Colonic mucosa (tissue), 4 donors: Measurements from ENCODE around the gene KRTAP5-11. TPM values are rescaled to one million over a fixed set of nuclear protein-coding genes. Genes with fewer than 3 reads are reported as not detected.
"Not testable (repeated sequence)": the region's sequence is repeated elsewhere in the genome, so short reads cannot be mapped to it uniquely, and the experiment has no call there.

Source experiments
- DNase-seq: peaks from one replicate; pipeline ENCODE4 v3.0.0-alpha.2; 2020
- H3K27ac ChIP-seq: fragments of 200-600 bp; one replicate; pipeline ENCODE4 v1.8.0; 2021
- H3K27me3 ChIP-seq: fragments of 200-600 bp; one replicate; pipeline ENCODE4 v1.8.0; 2021
- H3K36me3 ChIP-seq: fragments of 200-600 bp; one replicate; pipeline ENCODE4 v1.8.0; 2021
- H3K4me1 ChIP-seq: fragments of 200-600 bp; one replicate; pipeline ENCODE4 v1.8.0; 2021; ENCODE audit warnings: mild to moderate bottlenecking
- H3K4me3 ChIP-seq: fragments of 200-600 bp; one replicate; pipeline ENCODE4 v1.8.0; 2021
- H3K9ac ChIP-seq, 2 donors: one replicate each; pipeline ENCODE4 v1.7.0; 2013; ENCODE audit warnings: control low read depth in 2 of 2, low read depth in 2 of 2, low read length in 2 of 2
- H3K9me3 ChIP-seq: fragments of 200-600 bp; one replicate; pipeline ENCODE4 v1.8.0; 2021
- intact Hi-C: fragments of 100-400 bp; cut with DNase I; formaldehyde crosslinking; loops from one replicate; pipeline ENCODE4 v1.14.1; 2022
- total RNA-seq, 2 donors: library from RNA; stranded (reverse); fragmentation: NEBNext Ultra II Directional in 1 of 2; extraction: Animal tissue kit (Norgen Biotek cat#: 25700) in 1 of 2; gene quantifications; one replicate each; pipeline ENCODE4 v1.2.1, GENCODE V29; 2021
- TF ChIP-seq, protein P1 (sequence below): fragments of 200-600 bp; IDR thresholded peaks from one replicate; pipeline ENCODE4 v1.8.0; 2022; ENCODE audit warnings: antibody characterized with exemption, mild to moderate bottlenecking
- donor health status: healthy.
- donor health status: DM: no; HTN: no; CAD: no.
- donor health status: DM: no; HTN: no; CAD: no.

The KRTAP5-11 gene
- total RNA-seq, 2 donors from 2014 or later, result not detected

DNA sequence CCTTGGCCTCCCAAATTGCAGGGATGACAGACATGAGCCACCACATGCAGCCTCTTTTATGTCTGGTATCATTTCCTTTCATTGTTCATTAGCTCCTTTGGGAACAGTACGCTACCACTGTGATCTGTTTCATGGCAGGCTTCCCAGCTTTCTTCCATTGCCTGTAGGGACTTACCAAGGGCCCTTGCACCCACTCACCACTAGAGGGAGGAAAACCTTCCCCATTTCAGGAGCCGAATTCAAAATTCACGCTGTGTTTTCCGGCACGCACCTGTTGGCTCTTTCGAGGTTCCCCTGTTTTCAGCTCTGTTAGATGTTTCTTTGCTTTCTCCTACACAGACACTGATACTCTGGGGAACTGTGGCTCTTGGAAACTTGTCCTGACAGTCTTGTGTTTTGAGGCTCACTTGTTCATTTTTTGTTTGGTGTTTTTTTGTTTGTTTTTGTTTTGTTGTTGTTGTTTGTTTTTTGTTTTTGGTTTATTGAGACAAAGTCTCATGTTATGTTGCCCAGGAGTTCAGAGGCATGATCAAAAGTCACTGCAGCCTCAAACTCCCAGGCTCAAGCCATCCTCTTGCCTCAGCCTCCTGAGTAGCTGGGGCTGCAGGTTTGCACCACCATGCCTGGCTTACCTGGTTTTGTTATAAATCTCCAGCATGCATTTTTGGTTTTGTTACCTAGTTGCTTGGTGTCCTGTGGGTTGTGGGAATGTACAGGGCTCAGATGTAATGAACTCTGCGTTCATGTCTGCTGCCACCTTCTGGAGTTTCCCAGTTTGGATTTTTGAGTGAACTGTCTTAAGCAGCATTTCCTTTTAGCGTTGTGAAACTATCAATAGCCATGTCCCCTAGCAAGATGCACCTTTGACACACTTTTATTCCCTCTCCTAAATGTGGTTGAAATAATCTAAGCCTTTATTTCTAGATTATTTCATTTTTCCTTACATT lies 2.3 kb downstream of the KRTAP5-11 start:
- Histone ChIP-seq H3K9ac (no peak overlapping the region), H3K4me1 (no peaks in the 10 kb centered on the region), H3K27me3 (no peaks in the 10 kb centered on the region), H3K9me3 (no peaks in the 10 kb centered on the region), H3K4me3 (no peak overlapping the region), H3K36me3 (no peaks in the 10 kb centered on the region), H3K27ac (no peak overlapping the region)
- TF ChIP-seq, protein P1, sequence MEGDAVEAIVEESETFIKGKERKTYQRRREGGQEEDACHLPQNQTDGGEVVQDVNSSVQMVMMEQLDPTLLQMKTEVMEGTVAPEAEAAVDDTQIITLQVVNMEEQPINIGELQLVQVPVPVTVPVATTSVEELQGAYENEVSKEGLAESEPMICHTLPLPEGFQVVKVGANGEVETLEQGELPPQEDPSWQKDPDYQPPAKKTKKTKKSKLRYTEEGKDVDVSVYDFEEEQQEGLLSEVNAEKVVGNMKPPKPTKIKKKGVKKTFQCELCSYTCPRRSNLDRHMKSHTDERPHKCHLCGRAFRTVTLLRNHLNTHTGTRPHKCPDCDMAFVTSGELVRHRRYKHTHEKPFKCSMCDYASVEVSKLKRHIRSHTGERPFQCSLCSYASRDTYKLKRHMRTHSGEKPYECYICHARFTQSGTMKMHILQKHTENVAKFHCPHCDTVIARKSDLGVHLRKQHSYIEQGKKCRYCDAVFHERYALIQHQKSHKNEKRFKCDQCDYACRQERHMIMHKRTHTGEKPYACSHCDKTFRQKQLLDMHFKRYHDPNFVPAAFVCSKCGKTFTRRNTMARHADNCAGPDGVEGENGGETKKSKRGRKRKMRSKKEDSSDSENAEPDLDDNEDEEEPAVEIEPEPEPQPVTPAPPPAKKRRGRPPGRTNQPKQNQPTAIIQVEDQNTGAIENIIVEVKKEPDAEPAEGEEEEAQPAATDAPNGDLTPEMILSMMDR, result peak; percentile 79
- intact Hi-C loops, result no loop called here
- DNase-seq, result peak; percentile 69

DNA sequence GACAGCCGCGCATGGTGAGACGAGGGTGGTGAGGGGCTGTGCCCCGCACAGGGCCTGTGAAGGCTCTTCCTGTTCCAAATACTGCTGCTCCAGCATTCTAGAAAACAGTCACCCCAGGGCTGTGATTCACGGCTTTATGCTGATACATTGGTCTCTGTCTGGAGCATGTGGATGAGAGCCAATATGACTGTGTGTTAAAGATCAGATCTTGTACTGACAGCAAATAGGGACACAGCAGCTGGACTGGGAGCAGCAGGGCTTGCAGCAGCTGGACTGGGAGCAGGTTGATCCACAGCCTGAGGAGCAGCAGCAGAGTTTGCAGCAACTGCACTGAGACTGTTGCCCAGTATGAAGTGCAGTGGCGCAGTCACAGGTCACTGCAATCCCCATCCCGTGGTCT lies 3.2 kb downstream of the KRTAP5-11 start:
- H3K9me3 ChIP-seq, H3K4me1 ChIP-seq, H3K27ac ChIP-seq, H3K9ac ChIP-seq, DNase-seq, H3K27me3 ChIP-seq, H3K4me3 ChIP-seq, intact Hi-C loops, H3K36me3 ChIP-seq: not testable (repeated sequence)

DNA sequence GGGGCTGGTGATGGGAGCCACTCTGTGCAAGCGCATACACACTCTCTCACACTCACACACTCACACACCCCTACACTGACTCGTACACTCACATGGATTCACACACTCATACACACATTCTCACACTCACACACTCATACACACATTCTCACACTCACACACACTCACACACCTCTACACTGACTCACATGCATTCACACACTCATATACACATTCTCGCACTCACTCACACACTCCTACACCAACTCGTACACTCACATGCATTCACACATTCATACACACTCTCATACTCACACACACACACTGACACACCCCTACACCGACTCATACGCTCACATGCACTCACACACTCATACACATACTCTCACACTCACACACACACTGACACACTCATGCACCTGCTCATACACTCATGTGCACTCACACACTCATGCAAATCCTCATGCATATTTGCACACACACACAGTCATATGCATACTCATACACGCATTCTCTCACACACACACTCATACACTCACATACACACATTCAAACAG lies 5.1 kb downstream of the KRTAP5-11 start:
- Histone ChIP-seq H3K27ac (no peak overlapping the region), H3K9me3 (no peaks in the 10 kb centered on the region), H3K4me1 (no peaks in the 10 kb centered on the region), H3K9ac (no peak overlapping the region), H3K4me3 (no peak overlapping the region), H3K27me3 (no peaks in the 10 kb centered on the region), H3K36me3 (no peaks in the 10 kb centered on the region)
- TF ChIP-seq, protein P1, result no peak
- intact Hi-C loops, result no loop called here
- no peak for DNase-seq

DNA sequence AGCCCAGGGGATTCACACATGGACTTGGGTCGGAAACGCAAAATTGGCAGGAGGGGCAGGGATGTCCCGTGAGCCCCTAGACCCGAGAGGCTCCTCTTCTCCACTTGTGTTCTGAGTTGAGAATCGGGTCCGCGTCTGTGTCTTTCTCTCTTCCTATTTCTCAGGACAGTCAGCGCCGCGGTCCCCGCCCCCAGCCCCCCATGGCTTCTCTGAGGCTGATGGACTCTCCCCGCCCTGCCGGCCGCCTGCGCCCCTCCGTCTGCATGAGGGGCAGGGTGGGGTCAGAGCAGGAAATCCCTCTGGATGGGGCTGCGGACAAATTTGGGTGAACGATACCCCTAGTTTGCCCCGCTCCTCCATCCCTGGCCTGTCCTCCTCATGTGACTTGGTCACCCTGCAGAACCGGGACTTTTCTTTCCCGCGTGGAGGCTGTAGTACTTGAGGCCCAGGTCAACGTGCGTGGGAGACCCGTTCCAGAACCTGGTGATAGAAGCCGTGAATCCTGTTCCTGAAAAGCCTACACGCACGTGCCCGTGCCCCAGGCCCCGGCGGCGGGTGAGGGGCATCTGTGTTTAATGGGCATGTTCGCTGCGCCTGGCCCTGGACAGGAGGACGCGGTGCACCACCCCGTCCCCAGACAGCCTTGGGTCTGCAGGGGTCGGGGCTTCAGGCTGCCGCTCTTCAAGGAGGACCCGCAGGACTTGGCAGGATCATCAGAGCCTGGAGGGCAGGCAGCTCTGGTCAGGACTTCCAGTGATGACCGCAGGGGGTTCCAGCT lies 5.8 kb downstream of the KRTAP5-11 start:
- H3K9me3 ChIP-seq, H3K27me3 ChIP-seq, DNase-seq, intact Hi-C loops, H3K36me3 ChIP-seq, H3K9ac ChIP-seq, H3K4me1 ChIP-seq, H3K4me3 ChIP-seq, H3K27ac ChIP-seq: not testable (repeated sequence)

DNA sequence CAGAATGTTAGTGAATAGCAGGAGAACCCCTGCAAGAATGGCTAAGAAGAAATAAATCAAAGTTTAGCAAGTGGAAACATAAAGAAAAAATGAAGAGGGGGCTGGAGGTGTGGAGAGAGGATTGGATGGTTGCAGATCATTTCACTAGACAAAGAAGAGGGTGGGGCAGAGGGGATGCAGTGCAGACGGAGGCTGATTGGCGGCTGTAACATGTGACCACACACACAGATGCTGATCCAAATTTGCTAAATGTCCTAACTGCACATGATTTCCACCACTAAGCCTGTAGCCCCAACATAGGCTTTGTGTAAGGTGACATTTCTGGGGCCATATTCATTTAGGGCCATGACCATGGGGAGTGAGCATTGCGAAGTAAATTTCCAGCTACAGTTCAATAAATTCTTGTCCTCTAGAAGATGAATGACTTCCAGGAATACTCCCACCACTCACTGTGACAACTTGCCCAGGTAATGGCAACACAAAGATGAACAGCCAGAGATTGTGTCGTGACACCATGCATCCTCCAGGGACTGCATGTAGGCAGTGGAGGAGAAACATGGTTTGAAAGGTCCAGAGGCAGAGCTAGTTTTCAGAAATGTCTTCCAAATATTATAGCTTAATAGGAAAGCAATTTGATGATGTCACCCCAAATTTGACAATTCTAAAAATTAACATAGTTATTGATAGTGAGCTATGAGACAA lies 6.8 kb downstream of the KRTAP5-11 start:
- intact Hi-C loops, result no loop called here
- no peaks in the 10 kb centered on the region for H3K27me3 ChIP-seq

More for the DNA sequence above, 6.8 kb downstream of the KRTAP5-11 start:
- no peak for DNase-seq
- Histone ChIP-seq H3K9me3 (no peaks in the 10 kb centered on the region), H3K4me1 (no peaks in the 10 kb centered on the region), H3K27ac (no peak overlapping the region), H3K4me3 (no peak overlapping the region), H3K36me3 (no peaks in the 10 kb centered on the region), H3K9ac (no peak overlapping the region)
- TF ChIP-seq, protein P1, result no peak
